A673 (cell line): Measurements from ENCODE around the gene ME3. TPM values are rescaled to one million over a fixed set of nuclear protein-coding genes. Genes with fewer than 3 reads are reported as not detected.

Experiments
- BruUV-seq: library from RNA; stranded (reverse); fragments of 400-500 nt; replicated peaks from 2 replicates; lab custom pipeline; 2021; lab: Mats Ljungman, UMichigan
- CTCF ChIA-PET: fragments of 300-600 bp; sonication (Branson Sonifier 250); formaldehyde crosslinking; loops from one replicate; lab custom pipeline; 2022; ENCODE audit warnings: antibody characterized with exemption; lab: Charles Lee
- POLR2A ChIA-PET: fragments of 300-600 bp; sonication (Branson Sonifier 250); formaldehyde crosslinking; loops from one replicate; lab custom pipeline; 2022; ENCODE audit warnings: antibody characterized with exemption; ENCODE audit not compliant: low non-redundant PET; lab: Charles Lee
- DNase-seq: peaks from one replicate; pipeline ENCODE4 v3.0.0-alpha.2; 2015; ENCODE audit warnings: low spot score
- H3K27ac ChIP-seq: fragments of 200-600 bp; sonication (generic); 2 replicates; pipeline ENCODE4 v1.5.1; 2016; ENCODE audit warnings: mixed run types, low read depth, mild to moderate bottlenecking, mixed read lengths, antibody characterized with exemption, low read length; ENCODE audit not compliant: poor library complexity, severe bottlenecking
- H3K27me3 ChIP-seq: fragments of 200-600 bp; sonication (generic); replicated peaks from 2 replicates; pipeline ENCODE4 v1.6.1; 2017; ENCODE audit warnings: mixed run types, low read depth, mild to moderate bottlenecking, mixed read lengths, antibody characterized with exemption, low read length; ENCODE audit not compliant: insufficient read depth, poor library complexity
- H3K36me3 ChIP-seq: fragments of 200-600 bp; sonication (generic); 2 replicates; pipeline ENCODE4 v1.6.1; 2016; ENCODE audit warnings: mixed run types, mild to moderate bottlenecking, mixed read lengths, antibody characterized with exemption, low read length; ENCODE audit not compliant: insufficient read depth, poor library complexity, severe bottlenecking
- H3K4me1 ChIP-seq: fragments of 200-600 bp; sonication (generic); 2 replicates; pipeline ENCODE4 v1.6.1; 2017; ENCODE audit warnings: mixed run types, mild to moderate bottlenecking, mixed read lengths, antibody characterized with exemption, low read length; ENCODE audit not compliant: insufficient read depth, poor library complexity, severe bottlenecking
- H3K4me3 ChIP-seq: fragments of 200-600 bp; sonication (generic); 2 replicates; pipeline ENCODE4 v1.5.1; 2016; ENCODE audit warnings: low read depth, mixed run types, mild to moderate bottlenecking, mixed read lengths, low read length; ENCODE audit not compliant: poor library complexity, severe bottlenecking
- H3K9me3 ChIP-seq: fragments of 200-600 bp; sonication (generic); 2 replicates; pipeline ENCODE4 v1.6.1; 2016; ENCODE audit warnings: mixed run types, low read depth, mild to moderate bottlenecking, mixed read lengths, antibody characterized with exemption, low read length; ENCODE audit not compliant: poor library complexity, severe bottlenecking
- CTCF ChIP-seq: fragments of 300-800, 200-600 bp; sonication (generic); conservative IDR thresholded peaks from 2 replicates; pipeline ENCODE4 v1.5.1; 2017; ENCODE audit warnings: low read depth, mild to moderate bottlenecking, antibody characterized with exemption, low read length, moderate library complexity, mixed read lengths
- EZH2 ChIP-seq: fragments of 200-600 bp; sonication (generic); IDR thresholded peaks from 2 replicates; pipeline ENCODE4 v1.6.1; 2017; ENCODE audit warnings: borderline replicate concordance, low read depth, mild to moderate bottlenecking, mixed read lengths, antibody characterized with exemption, low read length; ENCODE audit not compliant: poor library complexity, severe bottlenecking
- intact Hi-C: fragments of 100-400 bp; cut with micrococcal nuclease; formaldehyde crosslinking; loops from one replicate; pipeline ENCODE4 v1.10.0; 2022; ENCODE audit not compliant: unreplicated experiment
- total RNA-seq: library from RNA; stranded (reverse); gene quantifications from 2 replicates; pipeline ENCODE4 v1.2.3, GENCODE V29; 2021

The ME3 gene
- total RNA-seq, 1 experiment from 2014 or later = 7.6 TPM

- ChIA-PET POLR2A (no interaction called here), CTCF (no interaction called here)
- H3K9me3 ChIP-seq = no peaks in the 10 kb centered on the region
- DNase-seq = no peak
- peaks cover 14% of the 10 kb centered on the region for H3K4me1 ChIP-seq
- no peaks in the 10 kb centered on the region for H3K27me3 ChIP-seq
- H3K36me3 ChIP-seq = no peaks in the 10 kb centered on the region
- no peak overlapping the region for H3K27ac ChIP-seq
- TF ChIP-seq CTCF = no peak
- no peak for TF ChIP-seq EZH2
- no TSS peak for BruUV-seq
- no peak overlapping the region for H3K4me3 ChIP-seq
- intact Hi-C loops = no loop called here
Observed at GRCh38 chr11:86510097-86510496, 162.3 kb downstream of the ME3 start.

- Histone ChIP-seq H3K36me3 (no peaks in the 10 kb centered on the region), H3K9me3 (no peaks in the 10 kb centered on the region), H3K4me1 (peaks cover 9% of the 10 kb centered on the region), H3K27me3 (no peaks in the 10 kb centered on the region), H3K4me3 (no peak overlapping the region), H3K27ac (no peak overlapping the region)
- DNase-seq = no peak
- intact Hi-C loops = no loop called here
- POLR2A ChIA-PET = no interaction called here
- TF ChIP-seq CTCF (no peak), EZH2 (no peak)
- BruUV-seq = no TSS peak
- CTCF ChIA-PET = no interaction called here
Observed at GRCh38 chr11:86509588-86509974, 162.8 kb downstream of the ME3 start.

DNA sequence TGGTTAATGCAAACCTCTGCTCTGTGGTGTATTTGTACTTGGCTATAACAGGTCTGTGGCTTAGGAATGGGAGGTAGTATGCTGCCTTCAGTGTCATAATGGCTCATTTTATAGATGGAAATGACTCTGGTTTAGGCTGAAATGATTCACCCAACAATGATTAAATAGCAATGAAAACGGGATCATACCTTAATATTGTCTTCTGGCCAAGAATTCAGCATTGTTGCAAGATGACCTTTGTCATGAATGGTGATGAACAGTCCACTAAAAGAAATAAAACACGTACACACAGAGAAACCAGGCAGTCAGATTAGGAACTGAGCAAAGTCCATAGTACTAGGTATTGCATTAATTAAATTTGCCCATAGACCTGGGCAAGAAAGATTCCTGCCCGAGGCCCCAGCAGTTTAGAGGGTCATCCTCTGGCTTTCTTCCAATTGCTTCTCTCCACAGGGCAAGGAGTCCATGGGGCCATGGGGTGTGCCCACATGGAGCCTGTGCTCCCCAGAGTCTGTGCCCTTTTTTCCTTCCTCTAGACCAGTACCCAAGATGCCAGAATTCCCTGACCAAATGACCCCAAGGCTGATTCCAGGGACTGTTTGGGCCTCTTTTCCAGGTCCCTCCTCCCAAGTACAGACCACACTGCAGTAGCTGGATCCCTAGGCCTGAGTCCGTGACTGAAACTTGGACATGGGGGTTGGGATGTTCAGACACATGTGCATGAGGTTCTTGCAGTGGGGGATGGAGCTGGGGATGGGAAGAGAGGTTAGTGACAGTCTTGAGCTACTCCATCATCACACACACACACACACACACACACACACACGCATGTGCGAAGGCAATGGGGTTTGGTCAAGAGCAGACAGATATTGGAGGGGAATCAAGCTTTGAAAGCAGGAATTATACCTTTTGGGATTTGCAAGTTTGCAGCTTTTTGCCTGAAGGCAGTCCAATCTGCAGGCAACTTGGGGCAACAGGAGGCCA lies 163.5 kb downstream of the ME3 start:
- no peak overlapping the region for H3K27ac ChIP-seq
- no peak overlapping the region for H3K4me3 ChIP-seq
- intact Hi-C loops = no loop called here
- H3K36me3 ChIP-seq = no peaks in the 10 kb centered on the region
- H3K9me3 ChIP-seq = no peaks in the 10 kb centered on the region
- H3K27me3 ChIP-seq = no peaks in the 10 kb centered on the region
- no peak for TF ChIP-seq CTCF
- no peak for TF ChIP-seq EZH2
- H3K4me1 ChIP-seq = peaks cover 6% of the 10 kb centered on the region
- no peak for DNase-seq
- CTCF ChIA-PET = no interaction called here
- POLR2A ChIA-PET = no interaction called here
- BruUV-seq = no TSS peak
